NCI-H460 (cell line): Measurements from ENCODE around the gene IL31RA. TPM values are rescaled to one million over a fixed set of nuclear protein-coding genes. Genes with fewer than 3 reads are reported as not detected.

Source experiments
- DNase-seq: peaks from one replicate; pipeline ENCODE4 v3.0.0-alpha.2; 2016; ENCODE audit warnings: low read depth; ENCODE audit errors: extremely low read depth
- small RNA-seq, 2 experiments: library from RNA; depleted of rRNA; stranded (forward); fragments of <200 nt; gene quantifications; one replicate each; pipeline ENCODE3, GENCODE V24; 2014
- total RNA-seq: library from RNA; depleted of rRNA; stranded (reverse); fragments of >200 nt; shearing (Covaris generic); gene quantifications from 2 replicates; pipeline ENCODE4 v1.2.3, GENCODE V29; 2014; rRNA removed

The IL31RA gene
- total RNA-seq, 1 experiment from 2014 or later: not detected

GRCh38 chr5:55969956-55970355, 118.8 kb downstream of the IL31RA start:
- no peak for DNase-seq

Small RNA genes lying within 50 kb of the gene (small RNA-seq; reads per million reads assigned to genes)
- 0 to 0.06 reads per million in 2 experiments for gene AC016596.1

Other genes starting within 250 kb of the IL31RA start
- gene SLC38A9, start 139.0 kb upstream of the IL31RA start, total RNA-seq: 20.2 and 24.0 TPM in 2 replicates
- 0.14 TPM in 1 of 2 replicates, not detected in the other for gene DDX4, start 113.3 kb upstream of the IL31RA start, total RNA-seq
- gene IL6ST, start 143.6 kb downstream of the IL31RA start, total RNA-seq: 44.3 and 48.5 TPM in 2 replicates